MCF 10A (cell line): ENCODE data around the gene NR5A2. TPM values are rescaled to one million over a fixed set of nuclear protein-coding genes. Genes with fewer than 3 reads are reported as not detected.

Experiments
- BruUV-seq: library from RNA; stranded (reverse); fragments of 400-500 nt; replicated peaks from 2 replicates; lab custom pipeline; 2021; lab: Mats Ljungman, UMichigan
- CTCF ChIA-PET: fragments of 300-600 bp; sonication (Branson Sonifier 250); formaldehyde crosslinking; extraction: SDS; loops from one replicate; lab custom pipeline; 2021; ENCODE audit warnings: antibody characterized with exemption, inconsistent platforms; lab: Yijun Ruan, JAX
- POLR2A ChIA-PET: fragments of 300-600, 350-650 bp; sonication (Branson Sonifier 250); formaldehyde crosslinking; extraction: SDS; loops from one replicate; lab custom pipeline; 2020; ENCODE audit warnings: antibody characterized with exemption, inconsistent platforms; lab: Yijun Ruan, JAX
- DNase-seq: peaks from one replicate; pipeline ENCODE4 v3.0.0-alpha.2; 2018; ENCODE audit not compliant: unreplicated experiment
- H3K27ac Mint-ChIP-seq: one replicate; pipeline ENCODE4 v1.8.0; 2022; ENCODE audit warnings: mild to moderate bottlenecking, low read depth, mixed read lengths; ENCODE audit not compliant: unreplicated experiment
- H3K27me3 Mint-ChIP-seq: one replicate; pipeline ENCODE4 v1.8.0; 2022; ENCODE audit warnings: mixed read lengths; ENCODE audit not compliant: insufficient read depth, unreplicated experiment
- H3K36me3 Mint-ChIP-seq: one replicate; pipeline ENCODE4 v1.8.0; 2022; ENCODE audit warnings: mild to moderate bottlenecking, moderate library complexity, mixed read lengths; ENCODE audit not compliant: insufficient read depth, unreplicated experiment
- H3K4me1 Mint-ChIP-seq: one replicate; pipeline ENCODE4 v1.8.0; 2022; ENCODE audit warnings: mixed read lengths; ENCODE audit not compliant: insufficient read depth, unreplicated experiment
- H3K4me3 Mint-ChIP-seq: one replicate; pipeline ENCODE4 v1.8.0; 2022; ENCODE audit warnings: mild to moderate bottlenecking, moderate library complexity, mixed read lengths; ENCODE audit not compliant: unreplicated experiment
- H3K9me3 Mint-ChIP-seq: one replicate; pipeline ENCODE4 v1.8.0; 2022; ENCODE audit warnings: mixed read lengths; ENCODE audit not compliant: unreplicated experiment
- CTCF ChIP-seq: fragments of 200-600 bp; IDR thresholded peaks from one replicate; pipeline ENCODE4 v1.8.0; 2022; ENCODE audit warnings: antibody characterized with exemption, mild to moderate bottlenecking; ENCODE audit not compliant: unreplicated experiment
- intact Hi-C: fragments of 100-400 bp; cut with micrococcal nuclease; formaldehyde crosslinking; loops from 2 replicates; pipeline ENCODE4 v1.14.1; 2022
- total RNA-seq: library from RNA; stranded (reverse); gene quantifications from 2 replicates; pipeline ENCODE4 v1.2.3, GENCODE V29; 2022

Gene NR5A2
- total RNA-seq, 1 experiment from 2014 or later = 0.09 TPM

DNA sequence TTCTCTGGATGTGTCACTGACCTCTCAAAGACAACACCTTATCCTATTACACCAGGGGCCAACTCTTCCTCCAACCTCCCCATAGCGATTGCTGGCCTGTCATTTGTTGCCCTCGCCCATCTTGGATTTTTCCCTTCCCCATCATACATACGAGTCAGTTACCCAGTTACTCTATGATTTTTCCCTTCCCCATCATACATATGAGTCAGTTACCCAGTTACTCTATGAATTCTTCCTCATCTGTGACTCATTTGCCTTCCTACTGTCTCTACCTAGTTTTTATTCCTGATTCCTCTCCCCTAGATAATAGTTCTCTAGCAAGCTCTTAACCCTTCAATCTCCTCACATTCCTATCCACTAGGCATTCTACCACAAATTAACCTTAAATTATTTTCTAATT is 178.8 kb downstream of the NR5A2 start:
- no peaks in the 10 kb centered on the region for H3K27me3 Mint-ChIP-seq
- intact Hi-C loops = no loop called here
- CTCF ChIA-PET = interaction anchor here (0.6 kb wide), 1 partner anchor 16 kb away, joined by 3 read pairs; no protein-coding TSS in a partner anchor
- peaks cover 24% of the 10 kb centered on the region for H3K9me3 Mint-ChIP-seq
- BruUV-seq = no TSS peak
- peaks cover 6% of the 10 kb centered on the region for H3K36me3 Mint-ChIP-seq
- no peak for TF ChIP-seq CTCF
- peak; percentile 68 for DNase-seq
- H3K27ac Mint-ChIP-seq = no peak overlapping the region
- H3K4me1 Mint-ChIP-seq = peaks cover 11% of the 10 kb centered on the region
- POLR2A ChIA-PET = interaction anchor here (0.6 to 1.7 kb wide), 4 partner anchors 25 to 363 kb away, joined by 3 to 5 read pairs (median 4); no protein-coding TSS in a partner anchor
- H3K4me3 Mint-ChIP-seq = no peak overlapping the region

DNA sequence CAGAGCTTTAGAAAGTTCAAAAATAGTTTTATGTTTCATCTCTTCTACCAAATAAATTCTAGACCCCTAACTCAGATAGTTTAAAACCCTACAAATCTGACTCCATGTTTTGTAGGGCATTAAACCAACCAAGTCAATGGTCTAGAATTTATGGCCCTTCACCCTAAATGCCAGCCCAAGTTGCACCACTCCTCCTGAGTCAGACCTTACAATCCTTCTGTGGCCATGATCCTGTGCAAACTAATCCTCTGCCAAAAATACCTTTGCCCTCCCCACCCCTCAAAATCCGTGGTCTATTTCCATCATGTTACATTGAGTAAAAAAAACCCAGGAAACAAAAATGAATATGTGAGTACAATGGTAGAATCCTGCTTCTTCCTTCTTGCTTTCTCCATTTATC is 179.3 kb downstream of the NR5A2 start:
- no peak overlapping the region for H3K4me3 Mint-ChIP-seq
- H3K27me3 Mint-ChIP-seq = no peaks in the 10 kb centered on the region
- H3K4me1 Mint-ChIP-seq = peaks cover 12% of the 10 kb centered on the region
- ChIA-PET POLR2A (interaction anchor here (0.6 to 1.7 kb wide), 4 partner anchors 24 to 363 kb away, joined by 3 to 5 read pairs (median 4); no protein-coding TSS in a partner anchor), CTCF (interaction anchor here (0.6 to 0.7 kb wide), 2 partner anchors 16 to 618 kb away, joined by 3 read pairs; no protein-coding TSS in a partner anchor)
- H3K27ac Mint-ChIP-seq = no peak overlapping the region
- no TSS peak for BruUV-seq
- peak; percentile 83 for DNase-seq
- peaks cover 24% of the 10 kb centered on the region for H3K9me3 Mint-ChIP-seq
- intact Hi-C loops = no loop called here
- peaks cover 6% of the 10 kb centered on the region for H3K36me3 Mint-ChIP-seq
- no peak for TF ChIP-seq CTCF

DNA sequence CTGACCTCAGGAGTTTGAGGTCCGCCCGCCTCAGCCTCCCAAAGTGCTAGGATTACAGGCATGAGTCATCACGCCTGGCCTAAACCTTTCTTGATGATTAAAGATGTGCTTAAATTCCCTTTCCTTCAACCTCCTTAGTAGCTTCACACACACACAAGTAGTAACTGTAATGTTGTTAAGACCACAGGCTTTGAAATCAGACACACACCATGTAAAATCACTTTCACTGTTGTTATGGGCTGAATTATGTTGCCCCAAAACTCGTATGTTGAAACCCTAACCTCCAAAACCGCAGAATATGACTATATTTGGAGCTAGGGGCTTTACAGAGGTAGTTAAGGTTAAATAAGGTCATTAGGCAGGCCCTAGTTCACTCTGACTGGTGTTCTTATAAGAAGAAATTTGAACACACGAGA is 180.2 kb downstream of the NR5A2 start:
- H3K9me3 Mint-ChIP-seq = peaks cover 19% of the 10 kb centered on the region
- POLR2A ChIA-PET = interaction anchor here (1.7 kb wide), 1 partner anchor 276 kb away, joined by 4 read pairs; no protein-coding TSS in a partner anchor

More for the DNA sequence above, 180.2 kb downstream of the NR5A2 start:
- TF ChIP-seq CTCF = no peak
- intact Hi-C loops = no loop called here
- Mint-ChIP-seq H3K4me1 (peaks cover 17% of the 10 kb centered on the region), H3K36me3 (peaks cover 6% of the 10 kb centered on the region), H3K4me3 (no peak overlapping the region), H3K27me3 (no peaks in the 10 kb centered on the region), H3K27ac (no peak overlapping the region)
- no TSS peak for BruUV-seq
- peak; percentile 50 for DNase-seq
- CTCF ChIA-PET = interaction anchor here (0.6 kb wide), 1 partner anchor 59 kb away, joined by 3 read pairs; no protein-coding TSS in a partner anchor
